WTC11 (cell line): ENCODE data around the gene PC. TPM values are rescaled to one million over a fixed set of nuclear protein-coding genes. Genes with fewer than 3 reads are reported as not detected.

Experiments
- ATAC-seq: fragments of 200-7000 bp; cut with Tn5 transposase; 2 replicates; pipeline ENCODE4 v1.10.0; 2021; ENCODE audit warnings: mild to moderate bottlenecking, moderate library complexity
- CTCF ChIA-PET: fragments of 300-600 bp; sonication (Branson Sonifier 250); formaldehyde crosslinking; loops from one replicate; lab custom pipeline; 2021; ENCODE audit warnings: antibody characterized with exemption; lab: Charles Lee
- POLR2A ChIA-PET: fragments of 350-600 bp; sonication (Branson Sonifier 250); formaldehyde crosslinking; loops from one replicate; lab custom pipeline; 2021; ENCODE audit warnings: antibody characterized with exemption; lab: Charles Lee
- DNase-seq: peaks from one replicate; pipeline ENCODE4 v3.0.0; 2021; ENCODE audit warnings: low spot score
- H3K27ac Mint-ChIP-seq: 2 replicates; pipeline ENCODE4 v1.8.0; 2021; ENCODE audit warnings: mixed read lengths
- H3K27me3 Mint-ChIP-seq: 2 replicates; pipeline ENCODE4 v1.8.0; 2021; ENCODE audit warnings: low read depth, mild to moderate bottlenecking, moderate library complexity, mixed read lengths
- H3K36me3 Mint-ChIP-seq: 2 replicates; pipeline ENCODE4 v1.8.0; 2021; ENCODE audit warnings: mixed read lengths
- H3K4me1 Mint-ChIP-seq: 2 replicates; pipeline ENCODE4 v1.8.0; 2022; ENCODE audit warnings: mixed read lengths
- H3K4me3 Mint-ChIP-seq: 2 replicates; pipeline ENCODE4 v1.8.0; 2021; ENCODE audit warnings: mild to moderate bottlenecking, moderate library complexity, mixed read lengths
- H3K9me3 Mint-ChIP-seq: 2 replicates; pipeline ENCODE4 v1.8.0; 2021; ENCODE audit warnings: mixed read lengths
- ATF1 ChIP-seq: sonication (generic); formaldehyde crosslinking; IDR thresholded peaks from 2 replicates; pipeline ENCODE4 v1.8.1; 2023; ENCODE audit warnings: mild to moderate bottlenecking, moderate library complexity, missing genetic modification reagents
- E2F4 ChIP-seq: sonication (generic); formaldehyde crosslinking; IDR thresholded peaks from 2 replicates; pipeline ENCODE4 v1.8.1; 2022; ENCODE audit warnings: low read depth, mild to moderate bottlenecking, moderate library complexity, missing genetic modification reagents, borderline replicate concordance
- ETV6 ChIP-seq: sonication (generic); formaldehyde crosslinking; IDR thresholded peaks from 2 replicates; pipeline ENCODE4 v1.8.1; 2022; ENCODE audit warnings: mild to moderate bottlenecking, missing genetic modification reagents
- NR3C1 ChIP-seq: sonication (generic); formaldehyde crosslinking; conservative IDR thresholded peaks from 2 replicates; pipeline ENCODE4 v1.8.1; 2023; ENCODE audit warnings: low read depth, mild to moderate bottlenecking, missing genetic modification reagents
- PRRX2 ChIP-seq: fragments of 250-450 bp; sonication (Bioruptor Pico); IDR thresholded peaks from 2 replicates; pipeline ENCODE4 v1.8.0; 2021; ENCODE audit warnings: mild to moderate bottlenecking
- SMAD4 ChIP-seq: sonication (generic); formaldehyde crosslinking; IDR thresholded peaks from 2 replicates; pipeline ENCODE4 v1.8.0; 2022; ENCODE audit warnings: mild to moderate bottlenecking, missing genetic modification reagents
- SOX15 ChIP-seq: fragments of 250-450 bp; sonication (Bioruptor Pico); IDR thresholded peaks from 2 replicates; pipeline ENCODE4 v1.9.0; 2021; ENCODE audit warnings: mild to moderate bottlenecking
- ZNF121 ChIP-seq: sonication (generic); formaldehyde crosslinking; IDR thresholded peaks from 2 replicates; pipeline ENCODE4 v1.8.0; 2023; ENCODE audit warnings: missing genetic modification reagents
- ZNF425 ChIP-seq: fragments of 250-450 bp; sonication (Bioruptor Pico); conservative IDR thresholded peaks from 2 replicates; pipeline ENCODE4 v1.9.0; 2021; ENCODE audit warnings: mild to moderate bottlenecking
- total RNA-seq: library from RNA; stranded (reverse); gene quantifications from 3 replicates; pipeline ENCODE4 v1.2.3, GENCODE V29; 2021
- TF ChIP-seq, protein P1 (sequence below): sonication (generic); formaldehyde crosslinking; conservative IDR thresholded peaks from 2 replicates; pipeline ENCODE4 v1.8.1; 2023; ENCODE audit warnings: mild to moderate bottlenecking, low read depth, missing genetic modification reagents, moderate library complexity

The PC gene
- total RNA-seq, 1 experiment from 2014 or later, result 27.2 TPM

DNA sequence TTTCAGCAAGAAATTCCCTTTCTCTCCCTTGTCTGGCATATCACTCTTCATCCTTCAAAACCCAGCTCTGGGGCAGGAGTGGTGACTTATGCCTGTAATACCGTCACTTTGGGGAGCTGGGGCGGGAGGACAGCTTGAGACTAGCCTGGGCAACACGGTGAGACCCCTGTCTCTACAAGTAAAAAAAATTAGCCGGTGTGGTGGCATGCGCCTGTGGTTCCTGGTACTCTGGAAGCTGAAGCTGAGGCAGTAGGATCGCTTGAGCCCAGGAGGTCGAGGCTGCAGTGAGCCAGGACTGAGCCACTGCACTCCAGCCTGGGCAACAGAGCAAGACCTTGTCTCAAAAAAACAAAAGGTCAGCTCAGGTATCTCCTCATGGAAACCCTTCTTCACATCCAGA is 116.3 kb downstream of the PC start:
- Mint-ChIP-seq H3K4me3 (peak overlapping the region; percentile 82), H3K27me3 (no peaks in the 10 kb centered on the region), H3K4me1 (peaks cover 20% of the 10 kb centered on the region), H3K36me3 (peaks cover 19% of the 10 kb centered on the region), H3K9me3 (no peaks in the 10 kb centered on the region), H3K27ac (no peak overlapping the region)
- ATAC-seq (no peak), DNase-seq (no peak)
- POLR2A ChIA-PET, result interaction anchor here (1.9 to 2.7 kb wide), 2 partner anchors 15 to 117 kb away, joined by 5 to 17 read pairs; partner anchors contain the start of genes LRFN4 and PC
- TF ChIP-seq, protein P1, sequence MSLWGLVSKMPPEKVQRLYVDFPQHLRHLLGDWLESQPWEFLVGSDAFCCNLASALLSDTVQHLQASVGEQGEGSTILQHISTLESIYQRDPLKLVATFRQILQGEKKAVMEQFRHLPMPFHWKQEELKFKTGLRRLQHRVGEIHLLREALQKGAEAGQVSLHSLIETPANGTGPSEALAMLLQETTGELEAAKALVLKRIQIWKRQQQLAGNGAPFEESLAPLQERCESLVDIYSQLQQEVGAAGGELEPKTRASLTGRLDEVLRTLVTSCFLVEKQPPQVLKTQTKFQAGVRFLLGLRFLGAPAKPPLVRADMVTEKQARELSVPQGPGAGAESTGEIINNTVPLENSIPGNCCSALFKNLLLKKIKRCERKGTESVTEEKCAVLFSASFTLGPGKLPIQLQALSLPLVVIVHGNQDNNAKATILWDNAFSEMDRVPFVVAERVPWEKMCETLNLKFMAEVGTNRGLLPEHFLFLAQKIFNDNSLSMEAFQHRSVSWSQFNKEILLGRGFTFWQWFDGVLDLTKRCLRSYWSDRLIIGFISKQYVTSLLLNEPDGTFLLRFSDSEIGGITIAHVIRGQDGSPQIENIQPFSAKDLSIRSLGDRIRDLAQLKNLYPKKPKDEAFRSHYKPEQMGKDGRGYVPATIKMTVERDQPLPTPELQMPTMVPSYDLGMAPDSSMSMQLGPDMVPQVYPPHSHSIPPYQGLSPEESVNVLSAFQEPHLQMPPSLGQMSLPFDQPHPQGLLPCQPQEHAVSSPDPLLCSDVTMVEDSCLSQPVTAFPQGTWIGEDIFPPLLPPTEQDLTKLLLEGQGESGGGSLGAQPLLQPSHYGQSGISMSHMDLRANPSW (CRISPR knock-in tag), result no peak
- no peak for TF ChIP-seq SOX15 (CRISPR knock-in tag)
- no peak for TF ChIP-seq ZNF121 (CRISPR knock-in tag)
- TF ChIP-seq NR3C1 (CRISPR knock-in tag), result no peak
- CTCF ChIA-PET, result interaction anchor here (1.2 to 4.8 kb wide), 8 partner anchors 8 to 424 kb away, joined by 3 to 30 read pairs (median 7); no protein-coding TSS in a partner anchor

DNA sequence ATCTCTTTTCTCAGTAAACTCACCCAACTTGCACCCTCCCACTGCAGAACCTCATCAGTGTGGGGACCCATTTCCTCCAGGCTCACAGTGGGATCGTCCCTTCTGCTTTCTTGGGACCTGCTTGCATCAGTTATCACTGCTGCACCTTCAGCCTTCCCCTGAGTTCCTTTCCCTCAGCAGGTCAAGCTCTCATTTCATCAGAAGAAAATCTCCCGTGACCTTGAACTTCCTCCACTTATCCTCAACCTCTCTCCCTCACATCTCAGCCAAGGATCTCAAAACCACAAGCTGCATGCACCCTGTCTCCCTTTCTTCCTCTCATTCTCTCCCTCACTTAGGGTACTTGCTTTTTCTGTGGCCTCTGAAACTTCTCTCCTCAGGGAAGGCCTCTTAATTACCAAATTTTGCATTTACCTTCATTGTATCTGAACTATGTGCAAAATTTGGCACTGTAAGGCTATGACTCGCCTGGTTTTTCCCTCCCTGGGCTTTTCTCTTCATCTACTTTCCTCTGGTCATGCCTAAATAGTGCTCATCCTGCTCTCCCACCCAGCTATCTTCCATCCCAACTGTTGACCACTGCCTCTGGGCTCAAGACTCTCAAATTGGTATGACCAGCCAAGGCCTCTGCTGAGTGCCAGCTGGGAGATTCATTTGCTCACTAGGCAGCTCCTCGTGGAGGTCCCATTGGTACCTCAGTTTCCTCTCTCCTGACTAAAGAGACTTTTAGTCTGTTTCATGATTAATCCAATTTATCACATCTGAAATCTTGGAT is 117.7 kb downstream of the PC start:
- Mint-ChIP-seq H3K4me3 (no peak overlapping the region; the same call in 1 of the 2 replicates), H3K27ac (peak overlapping the region; percentile 47), H3K4me1 (peaks cover 20% of the 10 kb centered on the region), H3K36me3 (peaks cover 14% of the 10 kb centered on the region), H3K9me3 (no peaks in the 10 kb centered on the region), H3K27me3 (no peaks in the 10 kb centered on the region)
- TF ChIP-seq ZNF425 (CRISPR knock-in tag) (no peak), ETV6 (CRISPR knock-in tag) (no peak), E2F4 (no peak), SMAD4 (CRISPR knock-in tag) (no peak)
- DNase-seq (no peak), ATAC-seq (no peak)
- ChIA-PET POLR2A (interaction anchor here (0.7 kb wide), 1 partner anchor 1234 kb away, joined by 6 read pairs; no protein-coding TSS in a partner anchor), CTCF (interaction anchor here (0.6 to 0.8 kb wide), 2 partner anchors 11 to 135 kb away, joined by 3 to 4 read pairs; no protein-coding TSS in a partner anchor)

GRCh38 chr11:66835768-66836405 is 122.3 kb downstream of the PC start:
- H3K9me3 Mint-ChIP-seq, result no peaks in the 10 kb centered on the region
- H3K36me3 Mint-ChIP-seq, result peaks cover 6% of the 10 kb centered on the region; the same call in 1 of the 2 replicates
- no peak overlapping the region for H3K4me3 Mint-ChIP-seq
- H3K27ac Mint-ChIP-seq, result no peak overlapping the region
- no peak for DNase-seq
- TF ChIP-seq ZNF121 (CRISPR knock-in tag) (peak; percentile 81; the same call in 1 of the 2 replicates), PRRX2 (CRISPR knock-in tag) (no peak), ATF1 (CRISPR knock-in tag) (no peak), SOX15 (CRISPR knock-in tag) (no peak)
- TF ChIP-seq, all 79 proteins: peak for 1
- POLR2A ChIA-PET, result no interaction called here
- CTCF ChIA-PET, result interaction anchor here (0.8 kb wide), 1 partner anchor 186 kb away, joined by 3 read pairs; no protein-coding TSS in a partner anchor
- H3K4me1 Mint-ChIP-seq, result peaks cover 2% of the 10 kb centered on the region
- H3K27me3 Mint-ChIP-seq, result no peaks in the 10 kb centered on the region
- ATAC-seq, result no peak
